Keratinocyte (primary cell): ENCODE data around the gene PPARA. TPM values are rescaled to one million over a fixed set of nuclear protein-coding genes. Genes with fewer than 3 reads are reported as not detected.

Source experiments
- DNase-seq: peaks from one replicate; pipeline ENCODE4 v3.0.0-alpha.2; 2011; ENCODE audit warnings: low read depth, missing footprints, low spot score
- FAIRE-seq: peaks from 2 replicates; lab custom pipeline; 2011; peaks lifted over from hg19 to GRCh38; lab: Jason Lieb, UNC
- H2AFZ ChIP-seq: 2 replicates; pipeline ENCODE4 v1.6.0; 2012; ENCODE audit warnings: low read length, control low read depth, inconsistent platforms; ENCODE audit not compliant: control insufficient read depth
- H3K27ac ChIP-seq: 2 replicates; pipeline ENCODE4 v1.5.1; 2011; ENCODE audit warnings: low read length; ENCODE audit not compliant: control insufficient read depth, insufficient read depth
- H3K27me3 ChIP-seq: 3 replicates; pipeline ENCODE4 v1.6.0; 2011; ENCODE audit warnings: low read length; ENCODE audit not compliant: control insufficient read depth, insufficient read depth; ENCODE audit errors: extremely low read depth
- H3K36me3 ChIP-seq, 2 experiments: 2 replicates in 1 of 2; 3 replicates in 1 of 2; pipeline ENCODE4 v1.5.1; 2011; ENCODE audit warnings: low read length in 2 of 2, mild to moderate bottlenecking in 1 of 2; ENCODE audit not compliant: control insufficient read depth in 2 of 2, insufficient read depth in 2 of 2; ENCODE audit errors: extremely low read depth in 1 of 2
- H3K4me1 ChIP-seq: 3 replicates; pipeline ENCODE4 v1.5.1; 2011; ENCODE audit warnings: low read length; ENCODE audit not compliant: control insufficient read depth, insufficient read depth; ENCODE audit errors: extremely low read depth
- H3K4me2 ChIP-seq: 3 replicates; pipeline ENCODE4 v1.6.0; 2011; ENCODE audit warnings: low read depth, low read length; ENCODE audit not compliant: control insufficient read depth, insufficient read depth; ENCODE audit errors: extremely low read depth
- H3K4me3 ChIP-seq, 3 experiments: fragments of 200-600 bp in 1 of 3; sonication (generic) in 1 of 3; 2 replicates in 2 of 3; 3 replicates in 1 of 3; pipeline ENCODE4 v1.5.1; 2011 to 2016; ENCODE audit warnings: low read length in 3 of 3, mild to moderate bottlenecking in 3 of 3, control low read depth in 2 of 3, inconsistent platforms in 1 of 3, low read depth in 1 of 3, mixed read lengths in 1 of 3, mixed run types in 1 of 3, moderate library complexity in 1 of 3; ENCODE audit not compliant: control insufficient read depth in 2 of 3, insufficient read depth in 2 of 3; ENCODE audit errors: extremely low read depth in 1 of 3
- H3K79me2 ChIP-seq: 2 replicates; pipeline ENCODE4 v1.6.0; 2012; ENCODE audit warnings: low read length; ENCODE audit not compliant: control insufficient read depth, insufficient read depth
- H3K9ac ChIP-seq: 3 replicates; pipeline ENCODE4 v1.6.0; 2011; ENCODE audit warnings: low read length; ENCODE audit not compliant: control insufficient read depth, insufficient read depth; ENCODE audit errors: extremely low read depth
- H3K9me1 ChIP-seq: 3 replicates; pipeline ENCODE4 v1.6.0; 2011; ENCODE audit warnings: low read length; ENCODE audit not compliant: control insufficient read depth, insufficient read depth; ENCODE audit errors: extremely low read depth
- H3K9me3 ChIP-seq: 2 replicates; pipeline ENCODE4 v1.5.1; 2012; ENCODE audit warnings: low read depth, low read length; ENCODE audit not compliant: control insufficient read depth
- H4K20me1 ChIP-seq: 3 replicates; pipeline ENCODE4 v1.6.0; 2011; ENCODE audit warnings: low read length; ENCODE audit not compliant: control insufficient read depth, insufficient read depth; ENCODE audit errors: extremely low read depth
- CTCF ChIP-seq, 3 experiments: IDR thresholded peaks in 1 of 3; conservative IDR thresholded peaks in 1 of 3; optimal IDR thresholded peaks in 1 of 3; 2 replicates in 2 of 3; 3 replicates in 1 of 3; pipeline versions ENCODE3 to v1.5.1; 2011; ENCODE audit warnings: low read length in 3 of 3, mild to moderate bottlenecking in 3 of 3, moderate library complexity in 2 of 3, control low read depth in 1 of 3, inconsistent platforms in 1 of 3; ENCODE audit not compliant: insufficient read depth in 2 of 3; ENCODE audit errors: extremely low read depth in 1 of 3
- EZH2 ChIP-seq: IDR thresholded peaks from one replicate; pipeline ENCODE4 v1.6.1; 2012; ENCODE audit warnings: inconsistent platforms, mild to moderate bottlenecking, low read length, moderate library complexity
- dilution Hi-C: fragments of 300-500 bp; cut with MboI; formaldehyde crosslinking; loops from one replicate; pipeline ENCODE4 v1.7.0; 2020; ENCODE audit warnings: low sequenced_read_pairs; ENCODE audit not compliant: extremely low pct_ligation_motif_present
- polyA plus RNA-seq, 5 experiments: library from polyadenylated mRNA; depleted of rRNA in 3 of 5; stranded (reverse) in 3 of 5; stranded (forward) in 1 of 5; unstranded in 1 of 5; fragments of >200 nt; gene quantifications; 1 replicate in 1 of 5; 2 replicates in 3 of 5; 3 replicates in 1 of 5; pipeline versions ENCODE4 v1.2.1 to v1.2.3, GENCODE V29; 2011 to 2012; ENCODE audit warnings: missing spikeins in 2 of 5, low read depth in 1 of 5, low replicate concordance in 1 of 5

PPARA gene
- polyA plus RNA-seq, 1 donor (not counting 4 experiments of a cell fraction or from before 2014, with no cell fraction given): 4.9 TPM

GRCh38 chr22:46126853-46127385 is 23.4 kb upstream of the PPARA start:
- DNase-seq: no peak
- TF ChIP-seq CTCF (optimal IDR thresholded peaks at IDR 0.05 in 1 of 3, IDR thresholded peaks at IDR 0.05 in 1 of 3, conservative IDR thresholded peaks at IDR 0.05 in 1 of 3; ENCODE audit: extremely low read depth in 1 of 3, insufficient read depth in 2 of 3, low read length in 3 of 3) (no peak), EZH2 (no peak)
- Histone ChIP-seq H3K4me3 (no peak overlapping the region), H4K20me1 (no peaks in the 10 kb centered on the region), H3K9ac (no peak overlapping the region), H3K4me1 (no peaks in the 10 kb centered on the region), H3K9me3 (no peaks in the 10 kb centered on the region), H3K27ac (no peak overlapping the region), H3K36me3 (no peaks in the 10 kb centered on the region), H3K79me2 (no peaks in the 10 kb centered on the region), H2AFZ (no peak overlapping the region), H3K27me3 (no peaks in the 10 kb centered on the region), H3K4me2 (no peak overlapping the region), H3K9me1 (no peaks in the 10 kb centered on the region)
- dilution Hi-C loops: no loop called here
- FAIRE-seq: no peak

- H3K9ac ChIP-seq: no peak overlapping the region
- DNase-seq (no peak), FAIRE-seq (no peak)
- dilution Hi-C loops: no loop called here
- H4K20me1 ChIP-seq: no peaks in the 10 kb centered on the region
- no peak overlapping the region for H2AFZ ChIP-seq
- no peak overlapping the region for H3K4me2 ChIP-seq
- H3K27ac ChIP-seq: no peak overlapping the region
- TF ChIP-seq EZH2: no peak
- TF ChIP-seq CTCF (optimal IDR thresholded peaks at IDR 0.05 in 1 of 3, IDR thresholded peaks at IDR 0.05 in 1 of 3, conservative IDR thresholded peaks at IDR 0.05 in 1 of 3; ENCODE audit: extremely low read depth in 1 of 3, insufficient read depth in 2 of 3, low read length in 3 of 3): no peak
- H3K4me3 ChIP-seq: no peak overlapping the region
- no peaks in the 10 kb centered on the region for H3K4me1 ChIP-seq
- no peaks in the 10 kb centered on the region for H3K79me2 ChIP-seq
- H3K36me3 ChIP-seq: no peaks in the 10 kb centered on the region
- no peaks in the 10 kb centered on the region for H3K27me3 ChIP-seq
- H3K9me1 ChIP-seq: no peaks in the 10 kb centered on the region
- no peaks in the 10 kb centered on the region for H3K9me3 ChIP-seq
Observed at GRCh38 chr22:46127556-46127955, 22.8 kb upstream of the PPARA start.
